Right atrium auricular region (tissue), 2 donors: ENCODE data around the gene SRSF4. TPM values are rescaled to one million over a fixed set of nuclear protein-coding genes. Genes with fewer than 3 reads are reported as not detected.

Experiments used
- DNase-seq: peaks from one replicate; pipeline ENCODE4 v3.0.0-alpha.2; 2019; ENCODE audit warnings: low spot score
- H3K27ac ChIP-seq, 2 donors: fragments of 200-600 bp; sonication (generic); 1 replicate in 1 of 2; 2 replicates in 1 of 2; pipeline ENCODE4 v1.5.1; 2016 to 2019
- H3K27me3 ChIP-seq, 2 donors: fragments of 200-600 bp; sonication (generic); one replicate each; pipeline versions ENCODE4 v1.5.1 to v1.6.0; 2017 to 2019
- H3K36me3 ChIP-seq: fragments of 200-600 bp; sonication (generic); one replicate; pipeline ENCODE4 v1.5.1; 2016
- H3K4me1 ChIP-seq, 2 donors: fragments of 200-600 bp; sonication (generic); one replicate each; pipeline versions ENCODE4 v1.5.1 to v1.6.0; 2017 to 2019
- H3K4me3 ChIP-seq, 2 donors: fragments of 200-600 bp; sonication (generic); 1 replicate in 1 of 2; 2 replicates in 1 of 2; pipeline ENCODE4 v1.5.1; 2017 to 2019; ENCODE audit warnings: mild to moderate bottlenecking in 1 of 2, moderate library complexity in 1 of 2
- H3K9me3 ChIP-seq, 2 donors: fragments of 200-600 bp; sonication (generic); one replicate each; pipeline ENCODE4 v1.5.1; 2019
- total RNA-seq, 2 donors: library from RNA; depleted of rRNA; stranded (reverse); fragments of >200 nt; gene quantifications; one replicate each; pipeline ENCODE4 v1.1.0, GENCODE V29; 2016
- TF ChIP-seq, protein P1 (sequence below), 2 donors: fragments of 200-600 bp; sonication (generic); IDR thresholded peaks; one replicate each; pipeline ENCODE4 v1.5.1; 2019; ENCODE audit warnings: antibody characterized with exemption in 2 of 2

Gene SRSF4
- total RNA-seq, 2 donors from 2014 or later = 44.2 to 48.1 TPM

DNA sequence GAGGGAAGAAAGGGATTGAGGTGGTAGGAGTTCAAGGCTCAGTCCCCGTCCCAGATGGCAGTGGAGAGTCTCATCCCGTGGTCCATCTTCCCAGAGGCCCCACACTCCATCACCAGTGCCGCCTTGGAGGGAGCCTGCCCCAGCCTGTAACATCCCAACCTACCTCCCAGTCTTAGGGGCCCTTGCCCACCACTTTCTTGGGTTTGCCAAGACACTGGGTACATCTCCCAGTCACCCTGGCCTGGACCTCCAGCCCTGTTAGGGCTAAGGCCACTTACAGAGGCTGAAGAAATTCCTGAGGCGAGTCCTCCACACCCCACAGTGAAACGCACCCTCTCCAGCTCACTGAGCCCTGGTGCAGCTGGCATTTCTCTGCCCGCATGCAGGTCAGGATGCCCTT is 61.3 kb downstream of the SRSF4 start:
- Histone ChIP-seq H3K4me3 (no peak overlapping the region), H3K9me3 (no peaks in the 10 kb centered on the region), H3K27me3 (peaks cover 0 to 14% of the 10 kb centered on the region in 2 donors), H3K4me1 (peaks cover 0 to 38% of the 10 kb centered on the region in 2 donors), H3K36me3 (peaks cover 4% of the 10 kb centered on the region), H3K27ac (no peak overlapping the region)
- DNase-seq = no peak
- TF ChIP-seq, protein P1, sequence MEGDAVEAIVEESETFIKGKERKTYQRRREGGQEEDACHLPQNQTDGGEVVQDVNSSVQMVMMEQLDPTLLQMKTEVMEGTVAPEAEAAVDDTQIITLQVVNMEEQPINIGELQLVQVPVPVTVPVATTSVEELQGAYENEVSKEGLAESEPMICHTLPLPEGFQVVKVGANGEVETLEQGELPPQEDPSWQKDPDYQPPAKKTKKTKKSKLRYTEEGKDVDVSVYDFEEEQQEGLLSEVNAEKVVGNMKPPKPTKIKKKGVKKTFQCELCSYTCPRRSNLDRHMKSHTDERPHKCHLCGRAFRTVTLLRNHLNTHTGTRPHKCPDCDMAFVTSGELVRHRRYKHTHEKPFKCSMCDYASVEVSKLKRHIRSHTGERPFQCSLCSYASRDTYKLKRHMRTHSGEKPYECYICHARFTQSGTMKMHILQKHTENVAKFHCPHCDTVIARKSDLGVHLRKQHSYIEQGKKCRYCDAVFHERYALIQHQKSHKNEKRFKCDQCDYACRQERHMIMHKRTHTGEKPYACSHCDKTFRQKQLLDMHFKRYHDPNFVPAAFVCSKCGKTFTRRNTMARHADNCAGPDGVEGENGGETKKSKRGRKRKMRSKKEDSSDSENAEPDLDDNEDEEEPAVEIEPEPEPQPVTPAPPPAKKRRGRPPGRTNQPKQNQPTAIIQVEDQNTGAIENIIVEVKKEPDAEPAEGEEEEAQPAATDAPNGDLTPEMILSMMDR (IDR thresholded peaks at IDR 0.05) = no peak

DNA sequence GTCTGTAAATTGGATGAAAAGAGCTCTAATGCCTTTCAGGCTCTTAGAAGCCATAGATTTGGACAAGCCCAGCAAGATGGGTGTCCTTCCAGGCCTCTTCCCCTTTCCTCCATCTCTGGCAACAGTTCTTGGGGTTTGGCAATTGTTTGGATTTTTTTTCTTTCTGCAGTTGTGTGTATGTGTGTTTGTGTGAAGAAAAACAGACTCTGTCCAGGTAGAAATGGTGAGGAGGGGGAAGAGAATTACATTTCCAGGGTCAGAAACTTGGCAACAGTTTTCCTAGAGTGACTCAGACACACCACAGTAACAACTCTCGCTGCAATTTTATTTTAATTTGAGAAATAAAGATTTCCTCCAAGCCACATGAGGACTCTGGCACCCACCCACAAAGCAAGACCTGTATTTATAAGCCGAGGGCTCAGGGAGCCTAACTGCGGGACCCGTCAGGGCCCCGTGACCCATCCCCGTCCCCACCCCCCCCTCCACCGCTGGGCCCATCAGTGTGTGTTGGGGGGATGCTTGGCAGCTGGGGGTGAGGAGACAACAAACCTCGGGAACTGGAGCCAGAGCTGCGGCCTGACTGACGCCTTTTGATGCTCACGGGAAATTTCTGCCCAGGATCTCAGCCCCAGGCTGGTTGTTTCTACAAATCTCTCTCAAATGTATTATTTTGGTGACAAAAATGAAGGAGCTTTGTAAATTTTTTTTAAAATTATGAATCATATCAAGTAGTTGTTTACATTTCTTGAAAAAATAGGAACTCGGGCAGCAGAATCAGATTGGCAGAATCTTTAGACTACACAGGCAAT is 62.4 kb downstream of the SRSF4 start:
- no peak for DNase-seq
- Histone ChIP-seq H3K27ac (no peak overlapping the region), H3K27me3 (peaks cover 0 to 14% of the 10 kb centered on the region in 2 donors), H3K4me3 (no peak overlapping the region), H3K4me1 (peaks cover 0 to 30% of the 10 kb centered on the region in 2 donors), H3K36me3 (peaks cover 4% of the 10 kb centered on the region), H3K9me3 (no peaks in the 10 kb centered on the region)
- TF ChIP-seq, protein P1 (IDR thresholded peaks at IDR 0.05) = no peak

DNA sequence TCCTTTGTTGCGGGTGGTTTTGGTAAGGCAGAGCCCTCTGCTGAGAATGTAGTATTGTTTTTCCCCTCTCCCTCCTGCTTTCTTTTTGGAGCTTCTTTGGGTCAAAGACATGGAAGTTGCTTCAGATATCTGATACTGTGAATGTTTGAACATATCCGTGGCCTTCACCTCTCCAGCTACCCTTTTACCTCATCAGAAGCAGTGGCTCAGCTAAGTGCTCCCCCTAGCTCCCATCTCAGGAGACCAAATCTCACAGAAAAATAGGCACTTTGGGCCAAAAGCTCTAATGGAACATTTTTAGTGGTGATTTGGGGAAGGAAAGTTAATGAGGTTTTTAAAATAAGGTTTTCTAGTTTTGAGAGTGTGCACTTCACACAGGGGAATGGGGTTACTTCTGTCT is 64.3 kb downstream of the SRSF4 start:
- Histone ChIP-seq H3K9me3 (no peaks in the 10 kb centered on the region), H3K27ac (no peak overlapping the region), H3K36me3 (peaks cover 10% of the 10 kb centered on the region), H3K27me3 (peaks cover 0 to 5% of the 10 kb centered on the region in 2 donors), H3K4me3 (no peak overlapping the region), H3K4me1 (peaks cover 0 to 12% of the 10 kb centered on the region in 2 donors)
- DNase-seq = no peak
- TF ChIP-seq, protein P1 (IDR thresholded peaks at IDR 0.05) = peak in 1 of 2 donors; percentile 32

DNA sequence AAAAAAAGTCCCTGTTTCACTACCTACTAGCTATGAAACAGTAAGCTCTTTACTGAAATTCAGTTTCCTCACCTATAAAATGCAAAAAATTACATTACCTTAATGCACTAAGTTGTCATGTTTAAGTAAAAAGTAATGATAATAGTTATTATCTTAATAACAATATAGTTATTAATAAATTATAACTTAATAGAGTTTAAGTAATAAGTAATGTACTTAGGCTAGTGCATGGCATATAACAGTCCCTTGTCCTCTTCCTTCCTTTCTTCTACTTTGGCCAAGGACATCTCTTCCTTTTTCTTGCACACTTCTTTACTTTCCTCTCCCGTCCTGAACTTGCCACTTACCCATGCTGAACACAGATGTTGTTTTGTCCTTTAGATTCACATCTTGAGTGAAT is 67.0 kb downstream of the SRSF4 start:
- no peaks in the 10 kb centered on the region for H3K27me3 ChIP-seq
- no peak overlapping the region for H3K27ac ChIP-seq

DNA sequence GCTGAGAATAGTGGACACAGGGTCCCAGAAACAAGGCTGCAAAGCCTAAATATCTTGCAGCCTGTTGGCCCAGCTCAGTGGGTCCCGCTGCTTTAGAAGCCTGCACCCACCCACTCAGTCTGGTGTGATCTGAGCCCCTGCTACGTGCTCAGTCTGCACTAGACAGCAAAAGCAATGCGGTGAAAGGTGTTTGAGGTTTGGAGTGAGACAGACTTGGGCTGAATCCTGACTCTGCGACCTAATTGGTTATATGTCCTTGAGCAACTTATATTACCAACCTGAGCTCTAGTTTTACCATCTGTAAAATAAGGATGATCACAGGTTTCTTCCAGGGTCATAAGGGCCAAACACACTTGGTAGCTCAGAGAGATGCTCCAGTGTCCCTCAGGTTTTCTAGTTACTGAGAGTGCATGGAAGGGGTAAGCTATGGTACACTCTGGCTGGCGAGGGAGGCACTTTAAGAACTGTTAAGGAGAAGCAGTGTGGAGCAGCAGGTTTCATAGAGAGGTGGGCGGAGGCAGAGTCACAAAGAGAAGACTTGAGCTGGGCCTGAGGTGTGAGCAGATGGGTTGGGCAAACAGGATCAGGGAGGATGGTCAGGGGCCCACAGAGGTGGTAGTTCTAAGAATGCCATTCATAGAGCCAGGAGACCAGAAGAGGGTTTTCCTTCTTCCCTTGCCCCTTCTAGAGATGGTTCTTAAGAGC is 68.1 kb downstream of the SRSF4 start:
- no peak overlapping the region for H3K4me3 ChIP-seq
- peaks cover 18% of the 10 kb centered on the region for H3K36me3 ChIP-seq
- H3K27ac ChIP-seq = no peak overlapping the region

More for the DNA sequence above, 67.0 kb downstream of the SRSF4 start:
- TF ChIP-seq, protein P1 (IDR thresholded peaks at IDR 0.05) = no peak
- Histone ChIP-seq H3K9me3 (no peaks in the 10 kb centered on the region), H3K4me1 (no peaks in the 10 kb centered on the region), H3K4me3 (no peak overlapping the region), H3K36me3 (peaks cover 11% of the 10 kb centered on the region)
- no peak for DNase-seq

More for the DNA sequence above, 68.1 kb downstream of the SRSF4 start:
- no peaks in the 10 kb centered on the region for H3K4me1 ChIP-seq
- no peaks in the 10 kb centered on the region for H3K9me3 ChIP-seq
- TF ChIP-seq, protein P1 (IDR thresholded peaks at IDR 0.05) = no peak
- no peaks in the 10 kb centered on the region for H3K27me3 ChIP-seq
- no peak for DNase-seq
